Activated T-helper 1 cell treated with anti-CD3 and anti-CD28 coated beads, Interleukin-12 subunit alpha, Interleukin-12 subunit beta, Interleukin-2, Interleukin-4 antibody, amounts not matched to agents 30 ng/mL and 10 ng/mL and 1 ng/mL, durations not matched to agents 14 hours and 24 hours and 36 hours (primary cell): Measurements from ENCODE around the gene GPRIN2. TPM values are rescaled to one million over a fixed set of nuclear protein-coding genes. Genes with fewer than 3 reads are reported as not detected.
"Not testable (repeated sequence)": the region's sequence is repeated elsewhere in the genome, so short reads cannot be mapped to it uniquely, and the experiment has no call there.

Source experiments
- DNase-seq: peaks from one replicate; pipeline ENCODE4 v3.0.0; 2021; ENCODE audit warnings: low spot score
- H3K27ac Mint-ChIP-seq: one replicate; pipeline ENCODE4 v1.8.0; 2021; ENCODE audit warnings: mild to moderate bottlenecking, mixed read lengths
- H3K27me3 Mint-ChIP-seq: one replicate; pipeline ENCODE4 v1.8.0; 2022; ENCODE audit warnings: mild to moderate bottlenecking, moderate library complexity, mixed read lengths; ENCODE audit not compliant: insufficient read depth
- H3K36me3 Mint-ChIP-seq: one replicate; pipeline ENCODE4 v1.8.0; 2021; ENCODE audit warnings: low read depth, mixed read lengths
- H3K4me1 Mint-ChIP-seq: one replicate; pipeline ENCODE4 v1.8.0; 2021; ENCODE audit warnings: low read depth, mixed read lengths
- H3K4me3 Mint-ChIP-seq: one replicate; pipeline ENCODE4 v1.8.0; 2021; ENCODE audit warnings: mild to moderate bottlenecking, moderate library complexity, mixed read lengths
- H3K9me3 Mint-ChIP-seq: one replicate; pipeline ENCODE4 v1.8.0; 2021; ENCODE audit warnings: mixed read lengths
- intact Hi-C: fragments of 100-400 bp; cut with micrococcal nuclease; formaldehyde crosslinking; loops from one replicate; pipeline ENCODE4 v1.15.1; 2024
- total RNA-seq: library from RNA; stranded (reverse); gene quantifications from 2 replicates; pipeline ENCODE4 v1.2.3, GENCODE V29; 2022

Gene GPRIN2
- total RNA-seq, 1 donor from 2014 or later, result not detected

DNA sequence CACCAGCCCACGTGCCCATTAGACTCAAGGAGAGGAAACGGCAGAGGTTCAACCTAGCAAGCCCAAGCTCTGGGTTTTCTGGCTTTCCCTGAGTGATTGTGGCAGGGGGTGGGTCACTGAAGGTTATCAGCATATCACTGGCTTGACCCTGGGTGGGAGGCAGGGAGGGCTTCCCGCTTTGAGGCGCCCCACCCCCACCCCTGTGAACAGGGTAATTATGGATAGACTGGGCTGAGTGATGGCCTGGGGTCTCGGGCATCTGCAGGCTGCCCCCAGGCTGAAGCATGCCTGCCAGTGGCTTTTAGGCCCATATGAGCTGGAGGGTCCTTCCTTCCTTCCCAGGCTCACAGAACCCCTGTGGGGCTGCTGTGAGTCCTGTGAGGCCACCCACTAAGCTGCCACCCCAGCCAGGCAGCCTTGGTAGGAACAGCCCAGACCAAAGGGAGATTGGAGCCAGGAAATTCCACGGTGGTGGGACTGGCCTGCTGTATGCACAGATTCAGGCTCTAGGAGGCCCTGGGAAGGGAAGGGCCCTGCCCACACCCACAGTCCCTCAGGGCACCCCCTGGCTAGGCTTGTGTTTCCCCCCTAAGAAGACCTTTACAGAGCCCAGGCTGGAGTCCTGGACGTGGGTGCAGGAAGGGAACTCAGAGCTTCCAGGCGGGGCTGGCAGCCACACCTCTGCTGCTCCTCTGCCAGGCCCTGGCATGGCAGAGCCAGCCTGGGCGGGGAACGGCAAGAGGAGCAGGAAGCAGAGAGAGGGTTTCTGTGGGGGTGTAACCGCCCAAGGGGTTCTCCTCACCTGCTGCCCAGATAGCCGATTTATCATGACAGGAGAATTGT is 33.1 kb downstream of the GPRIN2 start:
- no peak overlapping the region for H3K27ac Mint-ChIP-seq
- no peaks in the 10 kb centered on the region for H3K9me3 Mint-ChIP-seq
- H3K4me3 Mint-ChIP-seq, result no peak overlapping the region
- H3K27me3 Mint-ChIP-seq, result no peaks in the 10 kb centered on the region
- H3K4me1 Mint-ChIP-seq, result no peaks in the 10 kb centered on the region
- no peaks in the 10 kb centered on the region for H3K36me3 Mint-ChIP-seq
- DNase-seq, result no peak
- intact Hi-C loops, result no loop called here

DNA sequence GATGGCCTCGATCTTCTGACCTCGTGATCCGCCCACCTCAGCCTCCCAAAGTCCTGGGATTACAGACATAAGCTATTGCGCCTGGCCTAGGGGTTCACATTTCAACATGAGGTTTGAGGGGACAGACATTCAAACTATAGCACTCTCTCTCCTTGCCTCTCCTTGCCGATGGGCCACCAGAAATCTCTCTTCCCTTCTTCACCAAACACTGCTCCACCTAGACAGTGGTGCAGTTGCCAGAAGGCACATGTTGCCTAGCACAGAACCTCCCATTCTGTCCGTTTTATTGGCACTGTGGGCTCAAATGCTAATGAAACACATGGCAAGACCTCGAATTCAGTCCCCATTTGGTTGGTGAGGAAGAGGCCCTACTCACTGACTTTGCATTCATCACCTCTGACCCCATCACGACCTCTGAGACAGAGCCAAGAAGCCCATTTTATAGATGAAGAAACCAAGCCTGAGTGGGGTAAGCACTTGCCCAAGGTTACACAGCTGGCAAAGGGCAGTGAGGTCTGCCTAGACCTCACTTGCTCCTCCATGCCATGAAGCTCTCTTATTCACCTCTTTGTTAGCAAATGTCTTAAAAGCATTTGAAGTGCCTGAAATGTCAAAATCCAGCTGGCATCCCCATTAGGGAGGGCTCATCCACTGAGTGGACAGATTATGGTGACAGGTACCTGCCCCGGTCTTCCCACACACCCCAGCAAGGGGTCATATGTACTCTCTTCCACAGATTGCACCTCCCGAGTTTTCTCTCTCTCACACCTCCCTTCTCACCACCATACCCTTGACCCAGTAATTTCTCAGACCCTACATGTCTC is 34.0 kb downstream of the GPRIN2 start:
- intact Hi-C loops, result no loop called here
- H3K27me3 Mint-ChIP-seq, result no peaks in the 10 kb centered on the region
- no peak overlapping the region for H3K4me3 Mint-ChIP-seq
- H3K4me1 Mint-ChIP-seq, result no peaks in the 10 kb centered on the region
- no peaks in the 10 kb centered on the region for H3K9me3 Mint-ChIP-seq
- H3K27ac Mint-ChIP-seq, result no peak overlapping the region
- no peak for DNase-seq
- no peaks in the 10 kb centered on the region for H3K36me3 Mint-ChIP-seq

- Mint-ChIP-seq H3K4me3 (no peak overlapping the region), H3K36me3 (no peaks in the 10 kb centered on the region), H3K9me3 (no peaks in the 10 kb centered on the region), H3K4me1 (no peaks in the 10 kb centered on the region), H3K27me3 (no peaks in the 10 kb centered on the region), H3K27ac (no peak overlapping the region)
- DNase-seq, result no peak
- intact Hi-C loops, result no loop called here
Measured at GRCh38 chr10:46520941-46521340, 35.5 kb downstream of the GPRIN2 start.

DNA sequence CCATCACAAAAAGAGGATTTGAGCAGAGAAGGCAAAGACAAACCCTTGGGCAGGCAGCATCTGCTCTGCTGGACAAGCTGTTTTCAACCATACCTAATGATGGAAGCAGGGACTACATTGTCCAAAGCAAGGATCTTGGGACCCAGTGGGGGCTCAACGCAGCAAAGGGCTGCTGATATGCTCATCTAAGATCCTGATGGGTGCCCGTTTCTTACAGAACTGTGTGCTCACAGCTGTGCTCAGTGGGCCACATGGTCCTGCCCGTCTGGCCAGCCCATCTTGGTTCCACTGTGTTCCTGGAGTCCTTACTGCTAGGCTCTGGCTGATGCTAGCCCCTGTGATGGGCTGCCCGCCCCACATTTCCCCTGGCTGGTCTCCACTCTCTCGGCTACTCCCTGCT is 36.1 kb downstream of the GPRIN2 start:
- DNase-seq, result no peak
- Mint-ChIP-seq H3K27me3 (no peaks in the 10 kb centered on the region), H3K4me3 (no peak overlapping the region), H3K4me1 (no peaks in the 10 kb centered on the region), H3K9me3 (no peaks in the 10 kb centered on the region), H3K36me3 (no peaks in the 10 kb centered on the region), H3K27ac (no peak overlapping the region)
- intact Hi-C loops, result no loop called here

GRCh38 chr10:46518028-46518725 is 38.3 kb downstream of the GPRIN2 start:
- Mint-ChIP-seq H3K4me1 (no peaks in the 10 kb centered on the region), H3K9me3 (no peaks in the 10 kb centered on the region), H3K36me3 (no peaks in the 10 kb centered on the region), H3K4me3 (no peak overlapping the region), H3K27me3 (peaks cover 4% of the 10 kb centered on the region), H3K27ac (no peak overlapping the region)
- intact Hi-C loops, result no loop called here
- no peak for DNase-seq

GRCh38 chr10:46517541-46517940 is 38.9 kb downstream of the GPRIN2 start:
- Mint-ChIP-seq H3K27ac (no peak overlapping the region), H3K9me3 (no peaks in the 10 kb centered on the region), H3K4me3 (no peak overlapping the region), H3K4me1 (no peaks in the 10 kb centered on the region), H3K27me3 (peaks cover 4% of the 10 kb centered on the region), H3K36me3 (no peaks in the 10 kb centered on the region)
- intact Hi-C loops, result no loop called here
- no peak for DNase-seq

DNA sequence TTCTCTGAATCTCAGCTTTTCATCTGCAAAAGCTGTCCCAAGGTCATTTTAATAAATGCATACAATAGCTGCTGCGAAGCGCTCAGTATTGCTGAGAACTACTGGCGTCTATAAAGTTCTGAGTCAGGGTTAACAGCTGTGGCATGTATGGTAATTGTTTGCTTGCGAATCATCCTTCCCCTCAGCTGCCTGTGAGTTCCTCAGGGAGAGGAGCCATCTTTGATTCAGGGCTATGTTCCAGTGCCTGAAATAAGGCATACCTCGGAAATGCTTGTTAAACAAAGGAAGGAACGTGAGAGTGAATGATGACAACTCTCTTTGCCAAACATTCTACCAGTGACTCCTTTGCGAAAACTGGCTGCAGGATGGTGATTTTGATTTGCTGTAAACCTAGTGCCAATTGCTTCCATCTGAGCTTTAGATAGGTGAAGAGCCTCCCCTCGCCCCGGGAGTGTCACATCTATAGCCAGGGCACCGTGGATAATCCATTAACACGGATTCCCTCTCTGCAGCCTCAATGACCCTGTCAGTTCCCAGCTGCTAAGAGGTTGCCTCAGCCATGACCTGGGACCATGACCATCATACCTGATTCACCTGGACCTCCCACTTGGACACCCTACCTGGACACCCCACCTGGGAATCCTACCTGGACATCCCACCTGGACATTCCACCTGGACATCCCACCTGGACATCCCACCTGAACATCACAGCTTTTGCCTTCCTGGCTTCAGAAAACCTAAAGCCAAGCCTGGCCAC is 39.6 kb downstream of the GPRIN2 start:
- Mint-ChIP-seq H3K27me3 (peaks cover 4% of the 10 kb centered on the region), H3K9me3 (no peaks in the 10 kb centered on the region), H3K4me1 (no peaks in the 10 kb centered on the region), H3K36me3 (no peaks in the 10 kb centered on the region), H3K4me3 (no peak overlapping the region), H3K27ac (no peak overlapping the region)
- intact Hi-C loops, result no loop called here
- no peak for DNase-seq

DNA sequence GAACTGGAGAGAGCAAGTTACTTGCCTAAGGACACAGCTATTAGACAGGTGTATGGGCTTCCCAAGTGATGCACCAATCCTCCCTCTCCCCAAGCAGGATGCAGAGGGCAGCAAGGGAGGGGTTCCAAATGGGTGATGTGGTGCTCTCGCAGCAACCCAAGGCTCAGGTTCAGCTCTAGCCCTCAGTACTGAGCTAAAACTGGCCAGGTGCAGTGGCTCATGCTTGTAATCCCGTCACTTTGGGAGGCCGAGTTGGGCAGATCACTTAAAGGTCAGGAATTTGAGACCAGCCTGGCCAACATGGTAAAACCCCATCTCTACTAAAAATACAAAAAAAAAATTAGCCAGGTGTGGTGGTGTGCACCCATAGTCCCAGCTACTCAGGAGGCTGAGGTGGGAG is 40.7 kb downstream of the GPRIN2 start:
- Mint-ChIP-seq H3K27me3 (peaks cover 4% of the 10 kb centered on the region), H3K36me3 (no peaks in the 10 kb centered on the region), H3K9me3 (no peaks in the 10 kb centered on the region), H3K4me3 (no peak overlapping the region), H3K4me1 (no peaks in the 10 kb centered on the region), H3K27ac (no peak overlapping the region)
- intact Hi-C loops, result no loop called here
- no peak for DNase-seq

GRCh38 chr10:46515366-46515765 is 41.1 kb downstream of the GPRIN2 start:
- no peaks in the 10 kb centered on the region for H3K36me3 Mint-ChIP-seq
- peaks cover 4% of the 10 kb centered on the region for H3K27me3 Mint-ChIP-seq
- no peaks in the 10 kb centered on the region for H3K4me1 Mint-ChIP-seq
- intact Hi-C loops, result no loop called here
- H3K4me3 Mint-ChIP-seq, result no peak overlapping the region
- no peak overlapping the region for H3K27ac Mint-ChIP-seq
- DNase-seq, result no peak
- H3K9me3 Mint-ChIP-seq, result no peaks in the 10 kb centered on the region

DNA sequence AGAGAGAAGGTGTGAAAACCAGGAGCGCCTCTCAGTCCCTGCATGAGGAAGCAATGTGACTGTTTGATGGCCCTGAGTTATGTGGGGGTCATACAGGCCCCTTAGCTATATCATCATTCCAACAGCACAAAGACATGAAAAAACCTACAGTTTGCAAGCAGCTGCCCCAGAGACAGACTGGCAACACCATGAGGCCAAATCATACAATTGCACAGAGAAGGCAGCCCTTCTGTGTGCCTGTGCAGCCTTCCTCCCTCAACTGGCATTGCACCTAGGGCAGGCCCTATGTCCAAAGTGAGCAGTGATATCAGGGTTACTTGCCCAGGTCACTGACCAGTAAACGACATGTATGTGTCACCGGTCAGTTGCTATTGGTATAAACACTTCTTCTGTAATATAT is 41.6 kb downstream of the GPRIN2 start:
- no peak overlapping the region for H3K4me3 Mint-ChIP-seq

DNA sequence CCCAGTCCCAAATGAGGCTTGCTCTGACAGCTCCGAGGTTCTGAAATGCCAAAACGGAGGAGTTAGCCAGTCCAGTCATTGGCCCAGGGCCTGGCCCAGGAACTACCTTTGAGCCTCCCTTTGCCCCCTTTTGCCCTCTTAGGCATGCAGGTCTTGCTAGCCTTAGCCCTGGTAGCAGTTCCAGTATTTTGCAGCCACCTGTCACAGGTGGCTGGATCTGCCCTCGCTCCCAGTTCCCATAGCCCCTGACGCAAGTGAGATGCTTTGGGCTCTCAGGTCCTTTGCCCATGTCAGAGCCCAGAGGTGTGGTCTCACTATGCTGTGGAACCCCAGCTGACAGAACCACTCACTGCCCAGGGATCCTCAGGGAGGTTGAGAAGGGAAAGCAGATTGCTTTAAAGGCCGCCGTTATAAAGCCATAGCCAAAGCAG is 42.0 kb downstream of the GPRIN2 start:
- Mint-ChIP-seq H3K36me3 (no peaks in the 10 kb centered on the region), H3K27ac (no peak overlapping the region), H3K9me3 (no peaks in the 10 kb centered on the region), H3K27me3 (peaks cover 4% of the 10 kb centered on the region), H3K4me1 (no peaks in the 10 kb centered on the region), H3K4me3 (no peak overlapping the region)
- DNase-seq, result no peak
- intact Hi-C loops, result no loop called here

More for the DNA sequence above, 41.6 kb downstream of the GPRIN2 start:
- no peak for DNase-seq
- no peak overlapping the region for H3K27ac Mint-ChIP-seq
- intact Hi-C loops, result no loop called here
- no peaks in the 10 kb centered on the region for H3K4me1 Mint-ChIP-seq
- no peaks in the 10 kb centered on the region for H3K9me3 Mint-ChIP-seq
- no peaks in the 10 kb centered on the region for H3K36me3 Mint-ChIP-seq
- peaks cover 4% of the 10 kb centered on the region for H3K27me3 Mint-ChIP-seq

DNA sequence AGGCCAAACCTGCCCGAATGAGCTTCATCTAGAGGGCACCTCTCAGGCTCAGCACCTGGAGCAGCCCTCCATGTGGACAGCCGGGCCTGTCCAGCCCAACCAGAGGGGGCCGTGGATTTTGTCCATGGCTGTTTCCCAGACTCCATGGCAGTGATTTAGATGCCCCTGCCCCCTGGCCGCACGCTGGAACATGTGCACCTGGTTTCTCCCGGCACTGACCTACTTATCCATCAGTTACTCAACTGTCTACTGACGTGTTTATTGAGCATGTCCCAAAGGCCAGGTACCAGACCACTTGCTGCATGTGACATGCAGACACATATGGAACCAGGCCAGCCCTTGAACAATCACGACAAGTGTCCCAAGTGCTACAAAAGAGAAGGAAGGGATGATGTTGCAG is 43.1 kb downstream of the GPRIN2 start:
- intact Hi-C loops, DNase-seq, H3K27me3 Mint-ChIP-seq, H3K9me3 Mint-ChIP-seq, H3K4me1 Mint-ChIP-seq, H3K4me3 Mint-ChIP-seq, H3K36me3 Mint-ChIP-seq, H3K27ac Mint-ChIP-seq: not testable (repeated sequence)
